Activated B cell treated with CpG ODN at 0.5 μM for 24 hours (primary cell): ENCODE data around the gene ANXA3. TPM values are rescaled to one million over a fixed set of nuclear protein-coding genes. Genes with fewer than 3 reads are reported as not detected.
"Not testable (repeated sequence)": the region's sequence is repeated elsewhere in the genome, so short reads cannot be mapped to it uniquely, and the experiment has no call there.

Source experiments
- ATAC-seq: fragments of 200-7000 bp; cut with Tn5 transposase; one replicate; pipeline ENCODE4 v1.10.0; 2021; ENCODE audit warnings: low read depth, mild to moderate bottlenecking, moderate library complexity
- CTCF ChIA-PET: fragments of 350-600 bp; sonication (Branson Sonifier 250); formaldehyde crosslinking; loops from one replicate; lab custom pipeline; 2021; ENCODE audit warnings: antibody characterized with exemption; lab: Charles Lee
- POLR2A ChIA-PET: fragments of 350-600 bp; sonication (Branson Sonifier 250); formaldehyde crosslinking; loops from one replicate; lab custom pipeline; 2021; ENCODE audit warnings: antibody characterized with exemption; lab: Charles Lee
- DNase-seq: peaks from one replicate; pipeline ENCODE4 v3.0.0; 2022
- H3K27ac Mint-ChIP-seq: one replicate; pipeline ENCODE4 v1.8.0; 2020; ENCODE audit warnings: mixed read lengths
- H3K27me3 Mint-ChIP-seq: one replicate; pipeline ENCODE4 v1.8.0; 2021; ENCODE audit warnings: mixed read lengths
- H3K36me3 Mint-ChIP-seq: one replicate; pipeline ENCODE4 v1.8.0; 2021; ENCODE audit warnings: low read depth, mixed read lengths
- H3K4me1 Mint-ChIP-seq: one replicate; pipeline ENCODE4 v1.8.0; 2021; ENCODE audit warnings: mixed read lengths
- H3K4me3 Mint-ChIP-seq: one replicate; pipeline ENCODE4 v1.8.0; 2020; ENCODE audit warnings: mild to moderate bottlenecking, mixed read lengths
- H3K9me3 Mint-ChIP-seq: one replicate; pipeline ENCODE4 v1.8.0; 2020; ENCODE audit warnings: mixed read lengths
- intact Hi-C: fragments of 100-400 bp; cut with micrococcal nuclease; formaldehyde crosslinking; loops from one replicate; pipeline ENCODE4 v1.15.1; 2024
- total RNA-seq: library from RNA; stranded (reverse); gene quantifications from 2 replicates; pipeline ENCODE4 v1.2.3, GENCODE V29; 2022
- TF ChIP-seq, protein P1 (sequence below): fragments of 200-600 bp; IDR thresholded peaks from one replicate; pipeline ENCODE4 v1.8.0; 2022; ENCODE audit warnings: antibody characterized with exemption, mild to moderate bottlenecking

Gene ANXA3
- total RNA-seq, 1 donor from 2014 or later: 0.67 TPM

DNA sequence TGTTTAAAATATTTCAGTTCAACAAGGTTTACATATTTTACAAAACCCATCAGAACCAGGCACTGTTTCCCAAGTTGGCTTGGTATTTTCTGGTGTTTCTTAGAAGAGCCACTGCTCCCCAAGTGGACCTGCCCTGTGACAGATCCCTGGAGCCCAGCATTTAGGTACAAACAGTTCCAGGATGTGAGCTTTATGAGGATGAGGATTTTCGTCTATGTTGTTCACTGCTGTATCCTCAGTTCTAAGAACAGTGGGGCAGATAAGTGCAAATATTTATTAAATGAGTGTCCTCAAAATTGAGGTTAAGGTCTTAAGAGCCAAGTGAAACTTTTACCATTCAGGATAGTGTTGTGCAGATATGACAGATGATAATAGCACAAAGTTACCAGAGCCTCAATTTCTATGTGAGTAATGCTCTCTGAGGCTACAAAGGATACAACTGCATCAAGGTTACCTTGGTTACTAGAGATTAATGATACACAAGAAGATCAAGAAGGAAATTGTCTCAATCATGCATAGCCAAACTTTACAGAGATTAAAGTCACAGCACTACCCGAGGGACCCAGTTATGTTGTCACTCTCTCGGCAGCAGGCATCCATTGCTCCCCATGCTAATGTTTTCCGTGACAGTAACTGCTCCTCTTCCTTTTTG lies 37.5 kb downstream of the ANXA3 start:
- Mint-ChIP-seq H3K4me1 (peaks cover 22% of the 10 kb centered on the region), H3K9me3 (no peaks in the 10 kb centered on the region), H3K27me3 (no peaks in the 10 kb centered on the region), H3K27ac (peak overlapping the region; percentile 68), H3K4me3 (peak overlapping the region; percentile 30), H3K36me3 (no peaks in the 10 kb centered on the region)
- CTCF ChIA-PET: interaction anchor here (1.4 kb wide), 1 partner anchor 24 kb away, joined by 3 read pairs; no protein-coding TSS in a partner anchor
- ATAC-seq (peak; percentile 89), DNase-seq (no peak)
- intact Hi-C loops: loop anchor here (1.0 kb wide), 2 partner anchors 23 to 187 kb away; partner anchors contain the start of gene BMP2K
- TF ChIP-seq, protein P1, sequence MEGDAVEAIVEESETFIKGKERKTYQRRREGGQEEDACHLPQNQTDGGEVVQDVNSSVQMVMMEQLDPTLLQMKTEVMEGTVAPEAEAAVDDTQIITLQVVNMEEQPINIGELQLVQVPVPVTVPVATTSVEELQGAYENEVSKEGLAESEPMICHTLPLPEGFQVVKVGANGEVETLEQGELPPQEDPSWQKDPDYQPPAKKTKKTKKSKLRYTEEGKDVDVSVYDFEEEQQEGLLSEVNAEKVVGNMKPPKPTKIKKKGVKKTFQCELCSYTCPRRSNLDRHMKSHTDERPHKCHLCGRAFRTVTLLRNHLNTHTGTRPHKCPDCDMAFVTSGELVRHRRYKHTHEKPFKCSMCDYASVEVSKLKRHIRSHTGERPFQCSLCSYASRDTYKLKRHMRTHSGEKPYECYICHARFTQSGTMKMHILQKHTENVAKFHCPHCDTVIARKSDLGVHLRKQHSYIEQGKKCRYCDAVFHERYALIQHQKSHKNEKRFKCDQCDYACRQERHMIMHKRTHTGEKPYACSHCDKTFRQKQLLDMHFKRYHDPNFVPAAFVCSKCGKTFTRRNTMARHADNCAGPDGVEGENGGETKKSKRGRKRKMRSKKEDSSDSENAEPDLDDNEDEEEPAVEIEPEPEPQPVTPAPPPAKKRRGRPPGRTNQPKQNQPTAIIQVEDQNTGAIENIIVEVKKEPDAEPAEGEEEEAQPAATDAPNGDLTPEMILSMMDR: no peak
- POLR2A ChIA-PET: interaction anchor here (0.7 kb wide), 1 partner anchor 25 kb away, joined by 3 read pairs; no protein-coding TSS in a partner anchor

DNA sequence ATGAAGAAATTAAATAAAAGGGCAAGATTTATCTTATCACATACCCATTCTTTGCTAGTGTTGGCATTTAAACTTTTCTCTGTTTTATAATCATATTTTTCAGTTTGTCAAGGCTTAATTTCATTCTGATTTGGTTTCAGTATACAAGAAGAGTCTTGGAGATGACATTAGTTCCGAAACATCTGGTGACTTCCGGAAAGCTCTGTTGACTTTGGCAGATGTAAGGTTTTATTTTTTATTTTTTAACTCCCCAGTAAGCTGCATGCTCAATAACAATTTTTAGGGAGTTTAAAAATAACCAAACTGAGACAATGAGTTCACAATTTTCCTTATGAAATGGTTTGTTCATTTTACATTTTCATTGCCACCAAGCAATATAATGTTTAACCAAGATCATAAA lies 39.8 kb downstream of the ANXA3 start:
- no peak for ATAC-seq
- no peaks in the 10 kb centered on the region for H3K27me3 Mint-ChIP-seq

DNA sequence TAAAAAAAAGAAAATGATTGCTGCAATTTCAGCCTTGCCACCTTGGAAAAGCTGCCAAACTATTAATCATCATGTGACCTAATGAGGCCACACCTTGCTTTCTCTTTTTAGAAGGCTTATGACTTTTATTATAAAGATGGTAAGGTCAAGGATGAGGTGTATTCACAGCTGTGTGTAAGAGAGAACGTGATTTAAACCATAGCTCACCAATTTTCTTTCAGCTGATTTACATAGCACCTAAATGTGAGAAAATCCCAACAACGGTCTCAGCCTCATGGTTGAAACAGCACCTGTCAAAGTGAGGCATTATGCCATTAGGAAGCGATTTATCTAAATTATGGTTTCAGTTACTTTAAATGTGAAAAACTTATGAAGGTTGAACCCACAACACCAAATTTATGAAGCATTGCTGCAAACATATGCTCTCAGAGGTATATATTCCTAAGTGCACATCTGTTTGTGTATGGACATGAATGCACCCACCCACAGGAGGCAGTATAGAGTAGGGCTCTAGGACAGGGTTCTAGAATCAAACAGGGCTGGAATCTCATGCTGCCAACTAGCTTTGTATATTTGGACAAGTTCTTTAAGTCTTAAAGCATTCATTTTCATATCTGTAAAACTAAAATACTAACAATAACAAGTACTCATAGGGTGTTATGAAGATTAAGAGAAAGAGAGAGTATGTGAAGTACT lies 40.7 kb downstream of the ANXA3 start:
- DNase-seq: no peak
- Mint-ChIP-seq H3K4me1 (peaks cover 22% of the 10 kb centered on the region), H3K4me3 (no peak overlapping the region), H3K36me3 (no peaks in the 10 kb centered on the region), H3K27me3 (no peaks in the 10 kb centered on the region), H3K27ac (no peak overlapping the region), H3K9me3 (no peaks in the 10 kb centered on the region)
- CTCF ChIA-PET: interaction anchor here (0.7 to 2.4 kb wide), 5 partner anchors 8 to 360 kb away, joined by 3 to 18 read pairs (median 3); no protein-coding TSS in a partner anchor
- no peak for ATAC-seq
- POLR2A ChIA-PET: no interaction called here
- intact Hi-C loops: no loop called here
- TF ChIP-seq, protein P1: no peak

More for the DNA sequence above, 39.8 kb downstream of the ANXA3 start:
- TF ChIP-seq, protein P1: no peak
- H3K27ac Mint-ChIP-seq: no peak overlapping the region
- no peaks in the 10 kb centered on the region for H3K9me3 Mint-ChIP-seq
- intact Hi-C loops: no loop called here
- POLR2A ChIA-PET: no interaction called here
- no peak overlapping the region for H3K4me3 Mint-ChIP-seq
- CTCF ChIA-PET: interaction anchor here (1.5 to 2.4 kb wide), 2 partner anchors 19 to 272 kb away, joined by 4 to 18 read pairs; no protein-coding TSS in a partner anchor
- peaks cover 22% of the 10 kb centered on the region for H3K4me1 Mint-ChIP-seq
- no peak for DNase-seq
- H3K36me3 Mint-ChIP-seq: no peaks in the 10 kb centered on the region

DNA sequence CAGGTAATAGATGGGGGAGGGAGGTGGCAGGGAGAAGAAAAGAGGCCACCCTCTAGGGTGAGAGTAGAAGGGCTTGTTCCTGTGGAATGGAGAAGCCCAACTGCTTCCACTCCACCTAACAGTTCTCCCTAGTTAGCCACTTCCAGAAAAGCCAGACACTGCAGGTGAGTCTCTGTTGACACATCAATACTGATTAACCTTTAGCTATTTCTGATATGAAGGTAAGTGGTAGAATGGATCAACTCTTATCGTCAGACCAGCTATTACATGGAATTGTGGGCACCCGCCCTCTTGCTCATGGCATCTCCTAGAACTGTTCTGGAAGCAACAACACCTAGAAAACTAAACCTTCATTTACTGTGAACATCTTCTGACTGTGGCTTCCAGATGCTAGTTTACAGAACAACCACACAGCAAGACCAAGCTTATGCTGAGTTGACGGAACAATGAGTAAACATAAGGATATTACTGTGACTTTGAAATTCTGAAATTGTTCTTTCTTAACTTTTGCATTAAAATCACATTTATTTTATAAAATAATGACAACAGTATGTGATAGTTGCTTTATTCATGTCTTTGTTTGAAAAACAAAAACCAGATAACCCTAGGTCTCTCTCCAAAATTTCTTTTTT lies 44.7 kb downstream of the ANXA3 start:
- Mint-ChIP-seq H3K27me3 (no peaks in the 10 kb centered on the region), H3K9me3 (no peaks in the 10 kb centered on the region), H3K4me1 (peaks cover 11% of the 10 kb centered on the region), H3K4me3 (no peak overlapping the region), H3K36me3 (no peaks in the 10 kb centered on the region), H3K27ac (no peak overlapping the region)
- intact Hi-C loops: no loop called here
- CTCF ChIA-PET: interaction anchor here (0.6 kb wide), 1 partner anchor 259 kb away, joined by 3 read pairs; no protein-coding TSS in a partner anchor
- TF ChIP-seq, protein P1: no peak
- no peak for DNase-seq
- POLR2A ChIA-PET: no interaction called here
- ATAC-seq: no peak

DNA sequence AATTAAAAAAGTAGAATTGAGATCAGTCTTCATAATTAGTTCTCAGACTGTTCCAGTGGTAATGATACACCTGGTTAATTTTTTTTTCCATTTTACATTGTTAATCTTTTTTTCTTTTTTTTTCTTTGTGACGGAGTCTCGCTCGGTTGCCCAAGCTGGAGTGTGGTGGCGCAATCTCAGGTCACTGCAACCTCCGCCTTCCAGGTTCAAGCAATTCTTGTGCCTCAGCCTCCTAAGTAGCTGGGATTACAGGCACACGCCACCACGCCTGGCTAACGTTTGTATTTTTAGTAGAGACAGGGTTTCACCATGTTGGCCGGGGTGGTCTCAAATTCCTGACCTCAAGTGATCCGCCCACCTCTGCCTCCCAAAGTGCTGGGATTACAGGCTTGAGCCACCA lies 46.9 kb downstream of the ANXA3 start:
- CTCF ChIA-PET, H3K9me3 Mint-ChIP-seq, H3K4me3 Mint-ChIP-seq, intact Hi-C loops, DNase-seq, H3K36me3 Mint-ChIP-seq, ATAC-seq, H3K27me3 Mint-ChIP-seq, H3K4me1 Mint-ChIP-seq, POLR2A ChIA-PET, H3K27ac Mint-ChIP-seq: not testable (repeated sequence)
